Measurements from ENCODE around the gene LPCAT1.
A peak's percentile ranks its signal among the peaks of the same experiment; 100 is the strongest.

Gene LPCAT1

GRCh38 chr5:1494780-1495524, 28.8 kb downstream of the LPCAT1 start:
- peak; percentile 89 for DNase-seq

- DNase-seq, result no peak
Observed at GRCh38 chr5:1493941-1494340, 29.8 kb downstream of the LPCAT1 start.

- no peak for DNase-seq
Observed at GRCh38 chr5:1493413-1493812, 30.3 kb downstream of the LPCAT1 start.

GRCh38 chr5:1492757-1493156, 31.0 kb downstream of the LPCAT1 start:
- no peak for DNase-seq

- peak; percentile 78 for DNase-seq
Observed at GRCh38 chr5:1490376-1490775, 33.4 kb downstream of the LPCAT1 start.

- DNase-seq, result no peak
Observed at GRCh38 chr5:1489754-1490153, 34.0 kb downstream of the LPCAT1 start.

- peak; percentile 46 for DNase-seq
Observed at GRCh38 chr5:1488882-1489680, 34.7 kb downstream of the LPCAT1 start.

GRCh38 chr5:1487079-1487764, 36.5 kb downstream of the LPCAT1 start:
- DNase-seq, result no peak

- no peak for DNase-seq
Observed at GRCh38 chr5:1486271-1486670, 37.5 kb downstream of the LPCAT1 start.

GRCh38 chr5:1485579-1486118, 38.1 kb downstream of the LPCAT1 start:
- no peak for DNase-seq

- no peak for DNase-seq
Observed at GRCh38 chr5:1484730-1485578, 38.8 kb downstream of the LPCAT1 start.

GRCh38 chr5:1483856-1484729, 39.7 kb downstream of the LPCAT1 start:
- no peak for DNase-seq

- no peak for DNase-seq
Observed at GRCh38 chr5:1483064-1483463, 40.7 kb downstream of the LPCAT1 start.

- DNase-seq, result no peak
Observed at GRCh38 chr5:1481959-1482331, 41.8 kb downstream of the LPCAT1 start.

- DNase-seq, result no peak
Observed at GRCh38 chr5:1481266-1481958, 42.3 kb downstream of the LPCAT1 start.

- DNase-seq, result no peak
Observed at GRCh38 chr5:1480806-1481205, 43.0 kb downstream of the LPCAT1 start.

GRCh38 chr5:1480217-1480616, 43.5 kb downstream of the LPCAT1 start:
- peak; percentile 77 for DNase-seq

- DNase-seq, result peak; percentile 95
Observed at GRCh38 chr5:1479581-1480188, 44.1 kb downstream of the LPCAT1 start.

GRCh38 chr5:1479066-1479465, 44.7 kb downstream of the LPCAT1 start:
- no peak for DNase-seq

- no peak for DNase-seq
Observed at GRCh38 chr5:1478271-1479035, 45.3 kb downstream of the LPCAT1 start.

Data from MV-4-11 (cell line).